Activated T-cell treated with anti-CD3 and anti-CD28 coated beads, Interleukin-2, amount 50 U/mL, for 24 hours (primary cell): ENCODE data around the gene SMC3.
"Not testable (repeated sequence)": the region's sequence is repeated elsewhere in the genome, so short reads cannot be mapped to it uniquely, and the experiment has no call there.

Experiments
- DNase-seq: peaks from one replicate; pipeline ENCODE4 v3.0.0-alpha.2; 2020
- H3K27ac Mint-ChIP-seq: 2 replicates; pipeline ENCODE4 v1.8.0; 2020; ENCODE audit warnings: mild to moderate bottlenecking, mixed read lengths
- H3K27me3 Mint-ChIP-seq: 2 replicates; pipeline ENCODE4 v1.8.0; 2020; ENCODE audit warnings: mixed read lengths
- H3K36me3 Mint-ChIP-seq: 2 replicates; pipeline ENCODE4 v1.8.0; 2020; ENCODE audit warnings: low read depth, mixed read lengths
- H3K4me1 Mint-ChIP-seq: 2 replicates; pipeline ENCODE4 v1.8.0; 2020; ENCODE audit warnings: low read depth, mixed read lengths
- H3K4me3 Mint-ChIP-seq: 2 replicates; pipeline ENCODE4 v1.8.0; 2020; ENCODE audit warnings: mild to moderate bottlenecking, moderate library complexity, mixed read lengths
- H3K9me3 Mint-ChIP-seq: 2 replicates; pipeline ENCODE4 v1.8.0; 2020; ENCODE audit warnings: mixed read lengths

The SMC3 gene

GRCh38 chr10:110636932-110637557 is 69.5 kb downstream of the SMC3 start:
- no peak overlapping the region for H3K27ac Mint-ChIP-seq
- no peak overlapping the region for H3K4me3 Mint-ChIP-seq
- H3K27me3 Mint-ChIP-seq, result peaks cover 22% of the 10 kb centered on the region
- peaks cover 12% of the 10 kb centered on the region for H3K4me1 Mint-ChIP-seq
- no peak for DNase-seq
- no peaks in the 10 kb centered on the region for H3K9me3 Mint-ChIP-seq
- H3K36me3 Mint-ChIP-seq, result no peaks in the 10 kb centered on the region

- Mint-ChIP-seq H3K9me3 (no peaks in the 10 kb centered on the region), H3K4me3 (no peak overlapping the region), H3K36me3 (no peaks in the 10 kb centered on the region), H3K4me1 (peaks cover 17% of the 10 kb centered on the region), H3K27me3 (peaks cover 27% of the 10 kb centered on the region), H3K27ac (no peak overlapping the region)
- no peak for DNase-seq
These were observed 70.1 kb downstream of the SMC3 start for GRCh38 chr10:110637558-110638053.

- Mint-ChIP-seq H3K27ac (no peak overlapping the region), H3K27me3 (peaks cover 34% of the 10 kb centered on the region), H3K4me3 (no peak overlapping the region), H3K36me3 (no peaks in the 10 kb centered on the region), H3K9me3 (no peaks in the 10 kb centered on the region), H3K4me1 (peaks cover 24% of the 10 kb centered on the region)
- DNase-seq, result no peak
These were observed 70.8 kb downstream of the SMC3 start for GRCh38 chr10:110638319-110638718.

- not testable (repeated sequence) for H3K27ac Mint-ChIP-seq, H3K36me3 Mint-ChIP-seq, DNase-seq, H3K9me3 Mint-ChIP-seq, H3K4me3 Mint-ChIP-seq
- Mint-ChIP-seq H3K27me3 (peaks cover 38% of the 10 kb centered on the region), H3K4me1 (peaks cover 25% of the 10 kb centered on the region)
These were observed 71.6 kb downstream of the SMC3 start for GRCh38 chr10:110639046-110639445.

- not testable (repeated sequence) for DNase-seq, H3K9me3 Mint-ChIP-seq, H3K27ac Mint-ChIP-seq, H3K4me3 Mint-ChIP-seq, H3K36me3 Mint-ChIP-seq
- H3K4me1 Mint-ChIP-seq, result peaks cover 29% of the 10 kb centered on the region
- peaks cover 42% of the 10 kb centered on the region for H3K27me3 Mint-ChIP-seq
These were observed 72.4 kb downstream of the SMC3 start for GRCh38 chr10:110639858-110640257.

- Mint-ChIP-seq H3K27ac (no peak overlapping the region), H3K36me3 (no peaks in the 10 kb centered on the region), H3K27me3 (peaks cover 53% of the 10 kb centered on the region), H3K4me3 (no peak overlapping the region), H3K4me1 (peaks cover 31% of the 10 kb centered on the region), H3K9me3 (no peaks in the 10 kb centered on the region)
- DNase-seq, result peak; percentile 64
These were observed 73.8 kb downstream of the SMC3 start for GRCh38 chr10:110641256-110641655.

GRCh38 chr10:110642204-110643034 is 74.9 kb downstream of the SMC3 start:
- Mint-ChIP-seq H3K4me3 (peak overlapping the region; percentile 73), H3K27ac (no peak overlapping the region), H3K9me3 (no peaks in the 10 kb centered on the region), H3K4me1 (peaks cover 31% of the 10 kb centered on the region), H3K27me3 (peaks cover 59% of the 10 kb centered on the region), H3K36me3 (no peaks in the 10 kb centered on the region)
- DNase-seq, result no peak

GRCh38 chr10:110643035-110643652 is 75.6 kb downstream of the SMC3 start:
- Mint-ChIP-seq H3K9me3 (no peaks in the 10 kb centered on the region), H3K36me3 (no peaks in the 10 kb centered on the region), H3K27me3 (peaks cover 58% of the 10 kb centered on the region), H3K4me1 (peaks cover 31% of the 10 kb centered on the region), H3K27ac (peak overlapping the region; percentile 3), H3K4me3 (peak overlapping the region; percentile 73)
- DNase-seq, result peak; percentile 42

- peak within 1 kb of the TSS; percentile 3 for H3K27ac Mint-ChIP-seq
- H3K9me3 Mint-ChIP-seq, result no peaks in the 10 kb centered on the region
- H3K4me3 Mint-ChIP-seq, result peak within 1 kb of the TSS; percentile 73
- H3K4me1 Mint-ChIP-seq, result peaks cover 31% of the 10 kb centered on the region
- peaks cover 61% of the 10 kb centered on the region for H3K27me3 Mint-ChIP-seq
- DNase-seq, result peak; percentile 58
- H3K36me3 Mint-ChIP-seq, result no peaks in the 10 kb centered on the region
These were observed 76.4 kb downstream of the SMC3 start, which contains the start of gene RBM20 for GRCh38 chr10:110643653-110644597. Gene RBM20 (plus strand): TSS chr10:110644336. CDS start chr10:110644455, 119 bp downstream.

- no peak overlapping the region for H3K27ac Mint-ChIP-seq
- H3K4me1 Mint-ChIP-seq, result peaks cover 31% of the 10 kb centered on the region
- DNase-seq, result no peak
- peaks cover 66% of the 10 kb centered on the region for H3K27me3 Mint-ChIP-seq
- H3K36me3 Mint-ChIP-seq, result no peaks in the 10 kb centered on the region
- H3K9me3 Mint-ChIP-seq, result no peaks in the 10 kb centered on the region
- H3K4me3 Mint-ChIP-seq, result peak overlapping the region; percentile 69
These were observed 77.3 kb downstream of the SMC3 start for GRCh38 chr10:110644598-110645462.

- H3K4me1 Mint-ChIP-seq, result peaks cover 33% of the 10 kb centered on the region
- no peaks in the 10 kb centered on the region for H3K36me3 Mint-ChIP-seq
- no peak for DNase-seq
- peaks cover 67% of the 10 kb centered on the region for H3K27me3 Mint-ChIP-seq
- H3K9me3 Mint-ChIP-seq, result no peaks in the 10 kb centered on the region
- no peak overlapping the region for H3K4me3 Mint-ChIP-seq
- H3K27ac Mint-ChIP-seq, result no peak overlapping the region
These were observed 79.1 kb downstream of the SMC3 start for GRCh38 chr10:110646417-110647135.

- Mint-ChIP-seq H3K27ac (no peak overlapping the region), H3K27me3 (peaks cover 62% of the 10 kb centered on the region), H3K36me3 (no peaks in the 10 kb centered on the region), H3K4me3 (no peak overlapping the region), H3K9me3 (no peaks in the 10 kb centered on the region), H3K4me1 (peaks cover 34% of the 10 kb centered on the region)
- DNase-seq, result no peak
These were observed 79.6 kb downstream of the SMC3 start for GRCh38 chr10:110647136-110647430.
